Neural cell (in vitro differentiated cells): ENCODE results near the gene ATP5PO. TPM values are rescaled to one million over a fixed set of nuclear protein-coding genes. Genes with fewer than 3 reads are reported as not detected.

Experiments used
- H2AFZ ChIP-seq: fragments of 200-600, 300-800 bp; sonication (generic), shearing (Covaris generic); 2 replicates; pipeline ENCODE4 v1.6.0; 2014; ENCODE audit warnings: low read depth, mild to moderate bottlenecking, antibody characterized with exemption, low read length, moderate library complexity
- H3F3A ChIP-seq: fragments of 200-600 bp; shearing (Covaris generic); 2 replicates; pipeline ENCODE4 v1.6.1; 2016; ENCODE audit warnings: mild to moderate bottlenecking, moderate library complexity, mixed read lengths, antibody characterized with exemption, low read length; ENCODE audit not compliant: insufficient read depth, poor library complexity, severe bottlenecking
- H3K27ac ChIP-seq: fragments of 200-600, 300-800 bp; sonication (generic), shearing (Covaris generic); 2 replicates; pipeline ENCODE4 v1.5.1; 2014; ENCODE audit warnings: mild to moderate bottlenecking, low read length, moderate library complexity
- H3K27me3 ChIP-seq: fragments of 300-800, 200-600 bp; sonication (generic), shearing (Covaris generic); 2 replicates; pipeline ENCODE4 v1.6.0; 2014; ENCODE audit warnings: mild to moderate bottlenecking, low read depth, low read length, moderate library complexity; ENCODE audit not compliant: insufficient read depth
- H3K36me3 ChIP-seq: fragments of 300-800, 200-600 bp; sonication (generic), shearing (Covaris generic); 2 replicates; pipeline ENCODE4 v1.5.1; 2014; ENCODE audit warnings: mild to moderate bottlenecking, antibody characterized with exemption, low read length, moderate library complexity; ENCODE audit not compliant: insufficient read depth
- H3K4me2 ChIP-seq: fragments of 300-800, 200-600 bp; sonication (generic), shearing (Covaris generic); 2 replicates; pipeline ENCODE4 v1.6.0; 2014; ENCODE audit warnings: mild to moderate bottlenecking, low read length
- H3K4me3 ChIP-seq: fragments of 300-800, 200-600 bp; sonication (generic), shearing (Covaris generic); 2 replicates; pipeline ENCODE4 v1.5.1; 2014; ENCODE audit warnings: mild to moderate bottlenecking, low read length, moderate library complexity
- H3K79me2 ChIP-seq: fragments of 200-600 bp; shearing (Covaris generic); replicated peaks from 2 replicates; pipeline ENCODE4 v1.6.0; 2014; ENCODE audit warnings: mild to moderate bottlenecking, low read length, moderate library complexity; ENCODE audit not compliant: insufficient read depth
- H3K9ac ChIP-seq: fragments of 300-800, 200-600 bp; sonication (generic), shearing (Covaris generic); 2 replicates; pipeline ENCODE4 v1.6.1; 2016; ENCODE audit warnings: mild to moderate bottlenecking, low read length, mixed read lengths
- H3K9me2 ChIP-seq: fragments of 200-600 bp; shearing (Covaris generic); 2 replicates; pipeline ENCODE4 v1.6.1; 2016; ENCODE audit warnings: mild to moderate bottlenecking, low read length, mixed read lengths; ENCODE audit not compliant: insufficient read depth
- H3K9me3 ChIP-seq: fragments of 200-600, 300-800 bp; sonication (generic), shearing (Covaris generic); 2 replicates; pipeline ENCODE4 v1.6.1; 2016; ENCODE audit warnings: mild to moderate bottlenecking, mixed run types, low read length, moderate library complexity, mixed read lengths
- H4K20me1 ChIP-seq: fragments of 200-600 bp; shearing (Covaris generic); 2 replicates; pipeline ENCODE4 v1.6.1; 2016; ENCODE audit warnings: mild to moderate bottlenecking, mixed run types; ENCODE audit not compliant: insufficient read depth
- CTCF ChIP-seq: fragments of 450-650 bp; IDR thresholded peaks from 2 replicates; pipeline ENCODE4 v1.5.1; 2014; ENCODE audit warnings: antibody characterized with exemption, mild to moderate bottlenecking, moderate library complexity; ENCODE audit not compliant: poor library complexity, severe bottlenecking
- EP300 ChIP-seq: fragments of 450-650 bp; conservative IDR thresholded peaks from 2 replicates; pipeline ENCODE4 v1.6.1; 2014; ENCODE audit warnings: antibody characterized with exemption, mild to moderate bottlenecking, moderate library complexity; ENCODE audit not compliant: poor library complexity, severe bottlenecking
- EZH2 ChIP-seq: fragments of 200-600, 300-800 bp; shearing (Covaris generic), sonication (generic); IDR thresholded peaks from 2 replicates; pipeline ENCODE4 v1.6.1; 2014; ENCODE audit warnings: antibody characterized with exemption, low read length, borderline replicate concordance, mild to moderate bottlenecking; ENCODE audit not compliant: insufficient read depth, poor library complexity, severe bottlenecking
- MXI1 ChIP-seq: fragments of 450-650 bp; conservative IDR thresholded peaks from 2 replicates; pipeline ENCODE4 v1.6.1; 2014; ENCODE audit warnings: antibody characterized with exemption, mild to moderate bottlenecking; ENCODE audit not compliant: poor library complexity, severe bottlenecking
- POLR2AphosphoS5 ChIP-seq: IDR thresholded peaks from 2 replicates; pipeline ENCODE4 v1.6.1; 2012
- RAD21 ChIP-seq: fragments of 450-650 bp; conservative IDR thresholded peaks from 2 replicates; pipeline ENCODE4 v1.6.1; 2014; ENCODE audit warnings: antibody characterized with exemption, mild to moderate bottlenecking, moderate library complexity
- REST ChIP-seq: IDR thresholded peaks from 2 replicates; pipeline ENCODE4 v1.6.1; 2012; ENCODE audit warnings: borderline replicate concordance
- SMC3 ChIP-seq: fragments of 450-650 bp; conservative IDR thresholded peaks from 2 replicates; pipeline ENCODE4 v1.6.1; 2014; ENCODE audit warnings: antibody characterized with exemption, mild to moderate bottlenecking, moderate library complexity; ENCODE audit not compliant: poor library complexity
- TAF1 ChIP-seq: IDR thresholded peaks from 2 replicates; pipeline ENCODE4 v1.6.1; 2012; ENCODE audit warnings: low read depth
- polyA plus RNA-seq: library from polyadenylated mRNA; depleted of rRNA; stranded (reverse); fragments of >200 nt; gene quantifications from 2 replicates; pipeline ENCODE4 v1.2.3, GENCODE V29; 2014

The ATP5PO gene
- polyA plus RNA-seq, 1 donor from 2014 or later: 439 TPM

- H2AFZ ChIP-seq: no peak overlapping the region
- TF ChIP-seq CTCF (no peak), MXI1 (no peak), POLR2AphosphoS5 (no peak), EP300 (no peak), SMC3 (no peak), TAF1 (no peak), RAD21 (no peak), REST (no peak), EZH2 (no peak)
- H3K4me2 ChIP-seq: no peak overlapping the region
- peaks cover 9% of the 10 kb centered on the region for H3K79me2 ChIP-seq
- H3K9me2 ChIP-seq: no peaks in the 10 kb centered on the region
- H3K4me3 ChIP-seq: no peak overlapping the region
- H3K9ac ChIP-seq: no peak overlapping the region
- H4K20me1 ChIP-seq: no peaks in the 10 kb centered on the region
- no peak overlapping the region for H3K27ac ChIP-seq
- H3K9me3 ChIP-seq: no peaks in the 10 kb centered on the region
- no peaks in the 10 kb centered on the region for H3F3A ChIP-seq
- H3K36me3 ChIP-seq: peaks cover 21% of the 10 kb centered on the region
- H3K27me3 ChIP-seq: no peaks in the 10 kb centered on the region
Observed at GRCh38 chr21:33908760-33909159, 6.8 kb downstream of the ATP5PO start.

GRCh38 chr21:33904041-33904440, 11.6 kb downstream of the ATP5PO start:
- no peak overlapping the region for H3K4me2 ChIP-seq
- no peak for TF ChIP-seq SMC3
- TF ChIP-seq CTCF: no peak
- TF ChIP-seq POLR2AphosphoS5: no peak
- no peak for TF ChIP-seq EP300
- no peak for TF ChIP-seq TAF1
- no peak for TF ChIP-seq REST
- no peak for TF ChIP-seq RAD21
- TF ChIP-seq EZH2: no peak
- TF ChIP-seq MXI1: no peak
- H3K79me2 ChIP-seq: no peaks in the 10 kb centered on the region
- H3F3A ChIP-seq: no peaks in the 10 kb centered on the region
- no peaks in the 10 kb centered on the region for H3K27me3 ChIP-seq
- no peaks in the 10 kb centered on the region for H4K20me1 ChIP-seq
- no peak overlapping the region for H3K9ac ChIP-seq
- no peak overlapping the region for H3K4me3 ChIP-seq
- no peaks in the 10 kb centered on the region for H3K9me2 ChIP-seq
- H3K27ac ChIP-seq: no peak overlapping the region
- H2AFZ ChIP-seq: no peak overlapping the region
- no peaks in the 10 kb centered on the region for H3K9me3 ChIP-seq
- H3K36me3 ChIP-seq: peaks cover 13% of the 10 kb centered on the region
